CD1c-positive myeloid dendritic cell (primary cell): ENCODE results near the gene CAPSL.
A peak's percentile ranks its signal among the peaks of the same experiment; 100 is the strongest.
"Not testable (repeated sequence)": the region's sequence is repeated elsewhere in the genome, so short reads cannot be mapped to it uniquely, and the experiment has no call there.

Experiments used
- DNase-seq: peaks from one replicate; pipeline ENCODE4 v3.0.0-alpha.2; 2016; ENCODE audit errors: extremely low spot score

The CAPSL gene

GRCh38 chr5:35938568-35939227 is at the start of gene CAPSL:
CAPSL (minus strand) TSS chr5:35938622; CDS start chr5:35921120, 17,502 bp downstream.
- DNase-seq, result peak; percentile 22

- DNase-seq, result no peak
These were observed 49.4 kb upstream of the CAPSL start for GRCh38 chr5:35987776-35988175.

GRCh38 chr5:35979715-35980114 is 41.3 kb upstream of the CAPSL start:
- DNase-seq, result peak; percentile 25

DNA sequence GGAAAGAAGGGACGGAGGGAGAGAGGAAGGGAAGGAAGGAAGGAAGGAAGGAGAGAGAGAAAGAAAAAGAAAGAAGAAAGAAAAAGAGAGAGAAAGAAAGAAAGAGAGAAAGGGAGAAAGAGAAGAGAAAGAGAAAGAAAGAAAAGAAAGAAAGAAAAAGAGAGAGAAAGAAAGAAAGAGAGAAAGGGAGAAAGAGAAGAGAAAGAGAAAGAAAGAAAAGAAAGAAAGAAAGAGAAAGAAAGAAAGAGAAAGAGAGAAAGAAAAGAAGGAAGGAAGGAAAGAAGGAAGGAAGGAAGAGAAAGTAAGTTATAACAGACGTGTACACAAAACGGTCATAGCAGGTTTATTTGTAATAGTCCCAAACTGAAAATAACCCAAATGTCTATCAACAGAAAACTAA is 38.4 kb upstream of the CAPSL start:
- DNase-seq, result not testable (repeated sequence)

DNA sequence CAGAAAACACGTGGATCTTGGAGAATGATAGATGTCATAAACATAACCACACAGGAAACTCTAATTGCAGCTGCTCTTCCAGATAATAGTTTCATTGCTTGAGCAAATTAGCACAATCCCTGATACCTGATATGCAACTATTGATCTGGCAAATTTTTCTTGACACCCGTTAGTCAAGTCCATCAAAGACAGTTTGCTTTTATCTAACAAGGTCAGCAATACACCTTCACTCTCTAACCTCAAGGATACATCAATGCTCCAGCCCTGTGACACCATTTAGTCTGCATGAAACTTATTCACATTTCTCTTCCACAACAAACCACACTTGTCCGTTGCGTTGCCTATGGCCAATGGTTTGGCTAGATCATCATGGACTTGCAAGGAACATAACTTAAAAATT is 36.1 kb upstream of the CAPSL start:
- DNase-seq, result no peak

DNA sequence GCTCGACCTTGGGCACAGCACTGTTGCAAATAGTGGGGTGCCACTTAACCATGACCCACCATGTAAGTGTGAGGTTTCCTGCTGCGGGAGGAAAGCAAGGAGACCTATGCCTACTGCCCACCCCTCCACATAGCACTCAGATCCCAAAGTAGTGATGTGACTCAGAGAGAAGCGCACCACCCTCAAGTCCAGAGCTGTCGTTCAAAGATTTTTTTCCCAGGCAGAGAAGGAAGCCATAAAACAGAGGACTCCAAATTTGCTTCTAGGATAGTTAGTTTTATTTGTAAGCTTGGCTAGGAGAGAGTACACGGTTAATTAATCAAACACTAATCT is 33.4 kb upstream of the CAPSL start:
- DNase-seq, result no peak

DNA sequence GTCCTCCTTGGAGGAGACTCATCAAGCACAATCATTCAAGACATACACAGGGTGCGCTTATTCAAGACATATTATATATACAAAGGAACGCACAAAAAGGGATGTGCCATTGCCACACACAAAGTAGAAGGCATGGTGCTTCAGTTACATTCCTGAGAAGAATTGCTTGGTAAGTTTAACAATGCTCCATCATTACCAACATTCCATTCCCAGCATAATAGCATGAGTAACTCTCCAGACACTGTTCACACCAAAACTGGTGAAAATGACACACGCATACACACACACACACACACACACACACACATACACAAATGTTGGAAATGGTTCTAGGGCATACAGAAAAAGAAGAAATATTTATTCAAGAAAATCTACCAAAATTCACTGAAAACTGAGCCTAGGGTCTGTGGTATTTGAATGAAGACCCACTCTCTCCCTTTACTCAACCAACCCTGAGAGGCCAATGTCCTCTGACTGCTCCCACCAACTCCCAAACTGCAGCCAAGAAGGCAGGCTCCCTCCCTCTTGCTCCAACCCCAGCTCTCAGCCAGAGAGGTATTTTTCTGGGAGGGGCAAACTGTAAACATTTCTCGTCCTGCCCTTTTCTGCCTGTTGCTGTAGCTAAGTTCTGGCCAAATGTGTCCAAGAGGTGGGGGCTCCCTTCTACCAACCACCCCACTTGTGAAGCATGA is 32.9 kb upstream of the CAPSL start:
- DNase-seq, result no peak

DNA sequence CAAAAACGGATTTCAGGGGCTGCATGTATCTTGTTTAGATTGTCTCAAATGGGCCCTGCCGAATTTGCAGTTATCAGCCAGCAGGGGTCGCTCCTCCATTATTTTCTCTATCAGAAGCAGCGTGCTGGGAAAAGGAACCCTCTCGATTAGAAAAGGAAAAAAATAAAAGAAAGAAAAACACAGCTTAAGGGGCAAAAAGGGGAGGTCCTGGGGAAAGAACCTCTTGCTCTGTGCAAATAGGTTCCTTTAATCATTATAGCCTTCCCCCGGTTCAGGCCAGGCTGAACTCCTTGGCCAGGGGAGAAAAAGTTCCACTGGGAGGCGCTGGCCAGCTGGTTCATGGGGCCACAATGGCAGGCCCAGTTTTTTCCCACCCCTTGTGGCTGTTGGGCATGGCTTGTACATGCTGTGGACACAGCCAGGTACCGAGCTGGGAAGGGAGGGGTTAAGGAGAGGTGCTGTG is 25.0 kb upstream of the CAPSL start:
- peak; percentile 29 for DNase-seq

DNA sequence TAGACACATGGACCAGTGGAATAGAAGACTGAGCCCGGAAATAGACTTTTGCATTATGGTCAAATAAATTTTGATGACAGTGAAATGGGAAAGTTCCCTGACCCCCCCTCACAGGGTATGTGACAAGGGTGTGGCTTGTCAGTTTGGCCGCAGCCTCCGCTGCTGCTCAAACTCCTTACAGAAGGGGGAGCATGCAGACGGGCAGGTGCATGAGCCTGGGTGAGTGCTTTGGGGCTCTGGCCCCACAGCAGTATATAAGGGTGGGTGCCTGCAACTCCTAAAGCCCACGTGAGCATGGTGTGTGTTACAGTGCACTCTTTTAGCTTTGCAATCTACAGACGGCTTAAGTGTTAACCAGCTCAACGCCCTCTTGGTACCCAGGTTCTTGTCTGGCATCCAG is 21.9 kb upstream of the CAPSL start:
- no peak for DNase-seq

- no peak for DNase-seq
These were observed 18.0 kb upstream of the CAPSL start for GRCh38 chr5:35956429-35956828.

- no peak for DNase-seq
These were observed 15.8 kb upstream of the CAPSL start for GRCh38 chr5:35954175-35954574.

DNA sequence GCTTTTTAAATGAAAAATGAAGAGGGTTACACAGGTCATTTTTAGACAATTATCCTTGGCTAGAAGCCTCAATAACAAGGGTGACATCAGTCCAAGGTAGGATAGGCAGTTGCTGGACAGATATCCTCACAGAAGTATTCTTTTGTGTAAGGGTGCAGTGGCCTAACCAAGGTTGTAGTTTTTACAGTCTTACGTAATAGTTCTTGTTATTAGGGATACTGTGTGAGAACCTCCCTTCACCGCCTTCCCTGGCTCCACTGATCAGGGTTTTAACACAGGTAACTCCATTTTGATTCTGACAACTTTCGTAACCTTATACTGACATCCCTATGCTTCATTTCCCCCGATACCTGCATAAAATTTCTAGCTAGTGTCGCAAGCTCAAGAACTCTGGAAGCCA is 8.7 kb upstream of the CAPSL start:
- DNase-seq, result no peak

DNA sequence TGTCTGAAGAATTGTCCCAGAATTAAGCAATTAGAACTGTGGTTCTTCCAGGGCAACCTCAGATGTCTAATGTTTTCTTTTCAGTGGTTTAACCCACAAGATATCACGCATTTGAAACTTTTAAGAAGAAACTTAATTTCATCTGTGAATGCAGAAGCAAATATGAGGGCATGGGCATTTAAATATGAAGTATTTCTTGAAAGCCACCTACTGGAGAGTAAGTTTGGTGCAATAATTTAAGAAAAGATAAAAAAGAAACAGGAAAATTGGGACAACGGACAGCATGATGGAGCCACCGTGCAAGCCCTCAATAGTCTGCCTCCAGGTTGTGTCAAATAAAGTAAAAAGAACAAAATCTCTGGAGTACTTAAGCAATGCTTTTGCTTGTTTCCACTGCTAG is 1.2 kb upstream of the CAPSL start:
- no peak for DNase-seq

GRCh38 chr5:35926389-35927051 is 11.9 kb downstream of the CAPSL start:
- peak; percentile 72 for DNase-seq

GRCh38 chr5:35924950-35925722 is 13.3 kb downstream of the CAPSL start:
- DNase-seq, result peak; percentile 74

GRCh38 chr5:35924122-35924949 is 14.1 kb downstream of the CAPSL start:
- no peak for DNase-seq

DNA sequence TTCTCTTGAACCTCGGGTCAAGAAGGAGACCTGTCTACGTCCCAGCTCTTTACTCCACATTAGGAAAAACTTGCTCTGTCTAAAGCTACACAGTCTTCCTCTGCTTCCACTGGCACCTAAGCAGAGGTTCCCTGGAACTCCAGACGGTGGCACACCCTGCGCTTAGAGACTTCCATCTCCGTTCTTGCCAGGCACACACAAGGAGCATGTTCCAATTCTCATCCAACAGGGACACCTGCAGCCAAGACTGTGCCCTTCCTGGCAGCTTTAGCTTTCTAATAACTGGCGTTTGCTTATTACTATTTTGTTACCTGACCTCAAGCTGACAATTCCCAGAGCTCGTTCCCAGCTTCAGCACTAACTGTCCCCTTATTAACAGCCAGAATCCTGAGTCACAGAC is 16.0 kb downstream of the CAPSL start:
- DNase-seq, result no peak

GRCh38 chr5:35921930-35922329 is 16.5 kb downstream of the CAPSL start:
- DNase-seq, result no peak

- no peak for DNase-seq
These were observed 17.5 kb downstream of the CAPSL start for GRCh38 chr5:35920890-35921289.

DNA sequence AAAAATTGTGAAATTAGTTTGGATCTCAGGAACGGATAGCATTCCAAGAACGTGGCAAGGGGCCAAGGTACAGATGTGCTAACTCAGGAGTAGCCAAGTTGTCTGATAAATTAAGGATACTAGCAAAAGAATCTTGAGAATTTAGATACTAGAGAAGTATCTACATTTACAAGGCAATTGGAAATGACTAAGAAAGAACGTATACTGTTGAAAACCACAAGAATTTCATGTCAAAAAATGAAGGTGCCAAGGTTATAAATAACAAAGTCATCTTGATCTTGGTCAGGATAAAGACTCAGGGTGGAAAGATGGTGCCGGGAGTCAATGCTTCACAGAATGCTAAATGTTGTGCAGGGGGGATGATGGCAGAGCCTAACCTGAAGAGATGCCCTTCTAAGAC is 19.2 kb downstream of the CAPSL start:
- no peak for DNase-seq

DNA sequence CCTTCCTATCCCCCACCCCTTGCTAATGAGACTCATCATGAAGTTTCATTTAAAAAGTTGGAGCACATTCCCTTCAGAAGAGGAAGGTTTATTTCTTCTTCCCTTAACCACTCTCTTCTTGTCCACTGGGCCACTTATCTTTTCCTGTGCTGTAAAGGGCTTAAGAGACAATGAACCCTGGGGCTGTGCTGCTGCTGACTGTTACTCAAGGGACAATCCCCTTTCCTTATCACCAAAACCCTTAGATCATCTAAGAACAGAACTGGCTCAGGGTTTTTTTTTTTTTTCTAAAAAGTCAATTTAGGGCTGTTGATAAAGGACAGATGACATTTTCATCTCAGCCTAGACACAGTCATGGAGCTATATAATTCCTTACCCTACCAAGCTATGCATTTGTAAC is 29.6 kb downstream of the CAPSL start:
- DNase-seq, result no peak
